Esophagus squamous epithelium (tissue), 5 donors: ENCODE data around the gene KRT2. TPM values are rescaled to one million over a fixed set of nuclear protein-coding genes. Genes with fewer than 3 reads are reported as not detected.

Experiments
- DNase-seq: peaks from one replicate; lab custom pipeline; 2025; lab: John Stamatoyannopoulos, UW
- H3K27ac ChIP-seq, 4 donors: fragments of 200-600 bp; sonication (generic); one replicate each; pipeline ENCODE4 v1.5.1; 2016 to 2019; ENCODE audit warnings: mild to moderate bottlenecking in 1 of 4
- H3K27me3 ChIP-seq, 4 donors: fragments of 200-600 bp; sonication (generic); 1 replicate in 3 of 4; 2 replicates in 1 of 4; pipeline versions ENCODE4 v1.5.1 to v1.6.0; 2017 to 2021; ENCODE audit warnings: antibody characterized with exemption in 1 of 4
- H3K36me3 ChIP-seq, 3 donors: fragments of 200-600 bp; sonication (generic); one replicate each; pipeline ENCODE4 v1.5.1; 2016 to 2019
- H3K4me1 ChIP-seq, 3 donors: fragments of 200-600 bp; sonication (generic); one replicate each; pipeline ENCODE4 v1.5.1; 2017 to 2019
- H3K4me3 ChIP-seq, 4 donors: fragments of 200-600 bp; sonication (generic); 1 replicate in 3 of 4; 2 replicates in 1 of 4; pipeline ENCODE4 v1.5.1; 2016 to 2019; ENCODE audit warnings: mild to moderate bottlenecking in 2 of 4, moderate library complexity in 1 of 4
- H3K9me3 ChIP-seq, 3 donors: fragments of 200-600 bp; sonication (generic); one replicate each; pipeline ENCODE4 v1.5.1; 2016 to 2019
- POLR2A ChIP-seq, 4 donors: fragments of 450-650 bp; IDR thresholded peaks; one replicate each; pipeline ENCODE4 v1.6.1; 2017; ENCODE audit warnings: antibody characterized with exemption in 4 of 4, mild to moderate bottlenecking in 4 of 4, moderate library complexity in 3 of 4
- WGBS, 2 donors: methylation state at CpG; one replicate each; pipeline ENCODE4 v1.1.5; 2018; 5-methylcytosine and 5-hydroxymethylcytosine counted together
- intact Hi-C: fragments of 100-400 bp; cut with DNase I; formaldehyde crosslinking; loops from one replicate; pipeline ENCODE4 v1.15.0; 2022
- total RNA-seq, 4 donors: library from RNA; depleted of rRNA; stranded (reverse); fragments of >200 nt; gene quantifications; one replicate each; pipeline ENCODE4 v1.1.0, GENCODE V29; 2016
- TF ChIP-seq, protein P1 (sequence below), 6 experiments: fragments of 450-650 bp in 4 of 6; fragments of 200-600 bp in 2 of 6; sonication (generic) in 2 of 6; IDR thresholded peaks; one replicate each; pipeline ENCODE4 v1.5.1; 2016 to 2019; ENCODE audit warnings: antibody characterized with exemption in 6 of 6, mild to moderate bottlenecking in 4 of 6, moderate library complexity in 4 of 6
- donor health status: DM: yes; HTN: yes; CAD: no.

The KRT2 gene
- total RNA-seq, 4 donors from 2014 or later: 0.95 to 0.99 TPM; not detected in 2

GRCh38 chr12:52677126-52677525 lies 25.1 kb upstream of the KRT2 start:
- DNase-seq: no peak
- Histone ChIP-seq H3K36me3 (no peaks in the 10 kb centered on the region), H3K27me3 (peaks cover 0 to 28% (median 0%) of the 10 kb centered on the region in 4 donors)

DNA sequence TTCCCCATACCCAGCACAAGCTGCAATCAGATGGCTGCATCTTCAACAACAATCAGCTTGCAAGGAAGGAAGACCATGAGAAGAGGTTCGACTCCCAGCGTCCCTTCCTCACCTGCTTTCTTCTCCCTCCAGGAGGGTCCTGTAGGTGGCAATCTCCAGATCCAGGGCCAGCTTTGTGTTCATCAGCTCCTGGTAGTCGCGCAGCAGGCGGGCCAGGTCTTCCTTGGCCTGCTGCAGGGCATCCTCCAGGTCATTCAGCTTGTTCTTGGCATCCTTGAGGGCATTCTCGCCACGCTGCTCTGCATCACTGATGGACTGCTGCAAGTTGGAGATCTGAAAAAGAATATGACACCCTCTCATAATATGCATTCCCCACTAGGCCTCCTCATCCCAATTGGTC lies 24.2 kb upstream of the KRT2 start:
- 89 to 91% methylated on average over 3 to 5 of the region's 7 CpGs for WGBS, 2 donors
- H3K4me1 ChIP-seq: no peaks in the 10 kb centered on the region
- H3K36me3 ChIP-seq: no peaks in the 10 kb centered on the region
- H3K4me3 ChIP-seq: no peak overlapping the region
- intact Hi-C loops: no loop called here
- TF ChIP-seq, protein P1, sequence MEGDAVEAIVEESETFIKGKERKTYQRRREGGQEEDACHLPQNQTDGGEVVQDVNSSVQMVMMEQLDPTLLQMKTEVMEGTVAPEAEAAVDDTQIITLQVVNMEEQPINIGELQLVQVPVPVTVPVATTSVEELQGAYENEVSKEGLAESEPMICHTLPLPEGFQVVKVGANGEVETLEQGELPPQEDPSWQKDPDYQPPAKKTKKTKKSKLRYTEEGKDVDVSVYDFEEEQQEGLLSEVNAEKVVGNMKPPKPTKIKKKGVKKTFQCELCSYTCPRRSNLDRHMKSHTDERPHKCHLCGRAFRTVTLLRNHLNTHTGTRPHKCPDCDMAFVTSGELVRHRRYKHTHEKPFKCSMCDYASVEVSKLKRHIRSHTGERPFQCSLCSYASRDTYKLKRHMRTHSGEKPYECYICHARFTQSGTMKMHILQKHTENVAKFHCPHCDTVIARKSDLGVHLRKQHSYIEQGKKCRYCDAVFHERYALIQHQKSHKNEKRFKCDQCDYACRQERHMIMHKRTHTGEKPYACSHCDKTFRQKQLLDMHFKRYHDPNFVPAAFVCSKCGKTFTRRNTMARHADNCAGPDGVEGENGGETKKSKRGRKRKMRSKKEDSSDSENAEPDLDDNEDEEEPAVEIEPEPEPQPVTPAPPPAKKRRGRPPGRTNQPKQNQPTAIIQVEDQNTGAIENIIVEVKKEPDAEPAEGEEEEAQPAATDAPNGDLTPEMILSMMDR (IDR thresholded peaks at IDR 0.05): no peak
- TF ChIP-seq POLR2A (IDR thresholded peaks at IDR 0.05): no peak
- H3K9me3 ChIP-seq: no peaks in the 10 kb centered on the region
- DNase-seq: no peak
- no peak overlapping the region for H3K27ac ChIP-seq
- H3K27me3 ChIP-seq: peaks cover 0 to 28% (median 0%) of the 10 kb centered on the region in 4 donors

More at GRCh38 chr12:52677126-52677525, 25.1 kb upstream of the KRT2 start:
- H3K4me1 ChIP-seq: peaks cover 0 to 6% (median 3%) of the 10 kb centered on the region in 3 donors
- H3K9me3 ChIP-seq: no peaks in the 10 kb centered on the region
- H3K4me3 ChIP-seq: no peak overlapping the region
- no peak for TF ChIP-seq POLR2A (IDR thresholded peaks at IDR 0.05)
- TF ChIP-seq, protein P1 (IDR thresholded peaks at IDR 0.05): no peak
- 75 to 80% methylated on average over 5 of the region's 5 CpGs for WGBS, 2 donors
- intact Hi-C loops: no loop called here
- H3K27ac ChIP-seq: no peak overlapping the region

GRCh38 chr12:52675301-52675701 lies 23.3 kb upstream of the KRT2 start:
- TF ChIP-seq POLR2A (IDR thresholded peaks at IDR 0.05): no peak
- TF ChIP-seq, protein P1 (IDR thresholded peaks at IDR 0.05): no peak
- Histone ChIP-seq H3K36me3 (no peaks in the 10 kb centered on the region), H3K9me3 (no peaks in the 10 kb centered on the region), H3K4me3 (no peak overlapping the region), H3K27ac (no peak overlapping the region), H3K27me3 (peaks cover 0 to 26% (median 0%) of the 10 kb centered on the region in 4 donors), H3K4me1 (no peaks in the 10 kb centered on the region)
- intact Hi-C loops: no loop called here
- WGBS, 2 donors: 89 to 90% methylated on average over 16 to 24 of the region's 28 CpGs
- DNase-seq: no peak

GRCh38 chr12:52674433-52674775 lies 22.4 kb upstream of the KRT2 start:
- Histone ChIP-seq H3K36me3 (no peaks in the 10 kb centered on the region), H3K4me3 (no peak overlapping the region), H3K27ac (no peak overlapping the region), H3K4me1 (no peaks in the 10 kb centered on the region), H3K9me3 (no peaks in the 10 kb centered on the region), H3K27me3 (peaks cover 0 to 26% (median 0%) of the 10 kb centered on the region in 4 donors)
- no peak for DNase-seq
- TF ChIP-seq, protein P1 (IDR thresholded peaks at IDR 0.05): no peak
- TF ChIP-seq POLR2A (IDR thresholded peaks at IDR 0.05): no peak
- WGBS, 2 donors: 91 to 97% methylated on average over 3 to 4 of the region's 4 CpGs
- intact Hi-C loops: no loop called here

DNA sequence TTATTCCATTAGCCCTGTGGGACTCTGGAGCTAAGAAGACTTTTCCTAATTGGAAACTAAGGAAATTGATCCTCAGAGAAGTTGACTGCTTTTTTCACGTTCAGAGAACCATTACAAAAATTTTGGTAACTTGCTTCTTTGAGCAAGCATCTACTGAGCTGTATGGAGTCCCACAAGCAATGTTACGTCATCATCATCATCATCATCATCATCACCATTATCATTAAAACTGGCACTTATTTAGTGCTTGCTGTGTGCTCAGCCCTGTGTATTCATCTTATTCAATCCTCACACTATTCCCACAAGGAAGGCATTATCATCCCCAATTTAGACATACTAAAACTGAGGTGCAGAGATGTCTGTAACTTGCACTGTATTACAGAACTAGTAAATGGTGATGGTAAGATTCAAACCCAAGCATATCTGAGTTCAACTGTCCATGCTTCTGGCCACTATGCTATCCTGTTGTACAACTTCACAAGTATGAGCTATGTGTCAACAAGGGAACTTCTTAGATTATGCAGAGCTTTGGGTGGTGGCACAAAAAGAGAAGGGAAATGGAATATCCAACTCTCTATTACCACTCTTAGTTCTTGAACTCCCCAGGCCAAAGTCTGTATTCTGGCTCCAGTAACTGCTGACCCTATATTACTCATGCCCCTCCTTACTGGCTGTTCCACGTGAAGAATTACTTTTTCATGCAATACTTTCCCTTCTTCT lies 21.9 kb upstream of the KRT2 start:
- TF ChIP-seq, protein P1 (IDR thresholded peaks at IDR 0.05): no peak
- no peak for TF ChIP-seq POLR2A (IDR thresholded peaks at IDR 0.05)
- no peaks in the 10 kb centered on the region for H3K36me3 ChIP-seq
- no peak overlapping the region for H3K4me3 ChIP-seq
- peaks cover 0 to 26% (median 0%) of the 10 kb centered on the region in 4 donors for H3K27me3 ChIP-seq
- no peaks in the 10 kb centered on the region for H3K4me1 ChIP-seq
- no peak for DNase-seq
- intact Hi-C loops: no loop called here
- no peaks in the 10 kb centered on the region for H3K9me3 ChIP-seq
- H3K27ac ChIP-seq: no peak overlapping the region
- 70 to 72% methylated on average over 3 of the region's 3 CpGs for WGBS, 2 donors
